Heart left ventricle (tissue), 16 donors: ENCODE data around the gene HMGCR. TPM values are rescaled to one million over a fixed set of nuclear protein-coding genes. Genes with fewer than 3 reads are reported as not detected.
A peak's percentile ranks its signal among the peaks of the same experiment; 100 is the strongest.

ENCODE experiments used
- ATAC-seq, 4 donors: fragments of 200-7000 bp; cut with Tn5 transposase; one replicate each; pipeline ENCODE4 v1.9.1; 2020 to 2022; ENCODE audit warnings: moderate library complexity in 4 of 4, mild to moderate bottlenecking in 3 of 4, moderate number of reproducible peaks in 1 of 4
- DNase-seq, 5 donors: peaks; one replicate each; pipeline ENCODE4 v3.0.0-alpha.2; 2020
- H3K27ac ChIP-seq, 12 donors: fragments of 200-600 bp; sonication (generic) in 4 of 12; one replicate each; pipeline versions ENCODE4 v1.5.0 to v1.8.0; 2016 to 2022; ENCODE audit warnings: mild to moderate bottlenecking in 2 of 12
- H3K27me3 ChIP-seq, 9 donors: fragments of 200-600 bp; sonication (generic) in 2 of 9; one replicate each; pipeline versions ENCODE4 v1.5.1 to v1.8.0; 2016 to 2022; ENCODE audit warnings: mild to moderate bottlenecking in 3 of 9
- H3K36me3 ChIP-seq, 9 donors: fragments of 200-600 bp; sonication (generic) in 2 of 9; one replicate each; pipeline versions ENCODE4 v1.5.0 to v1.8.0; 2018 to 2022; ENCODE audit warnings: mild to moderate bottlenecking in 2 of 9
- H3K4me1 ChIP-seq, 12 donors: fragments of 200-600 bp; sonication (generic) in 4 of 12; one replicate each; pipeline versions ENCODE4 v1.5.0 to v1.8.0; 2016 to 2022; ENCODE audit warnings: mild to moderate bottlenecking in 3 of 12
- H3K4me3 ChIP-seq, 12 donors: fragments of 200-600 bp; sonication (generic) in 4 of 12; one replicate each; pipeline versions ENCODE4 v1.5.0 to v1.8.0; 2017 to 2022; ENCODE audit warnings: mild to moderate bottlenecking in 9 of 12, moderate library complexity in 4 of 12
- H3K9me3 ChIP-seq, 12 donors: fragments of 200-600 bp; sonication (generic) in 4 of 12; one replicate each; pipeline versions ENCODE4 v1.5.0 to v1.8.0; 2016 to 2022; ENCODE audit warnings: mild to moderate bottlenecking in 1 of 12
- POLR2A ChIP-seq, 2 donors: fragments of 450-650 bp; IDR thresholded peaks; one replicate each; pipeline ENCODE4 v1.6.1; 2017; ENCODE audit warnings: antibody characterized with exemption in 2 of 2, mild to moderate bottlenecking in 2 of 2, moderate library complexity in 2 of 2
- WGBS, 4 donors: extraction: QIAGEN DNeasy Blood & Tissue Kit in 2 of 4; methylation state at CpG; one replicate each; pipeline versions ENCODE4 v1.1.5 to v1.1.7; 2013 to 2018; 5-methylcytosine and 5-hydroxymethylcytosine counted together
- intact Hi-C, 10 donors: fragments of 100-400 bp; cut with DNase I; formaldehyde crosslinking; loops; one replicate each; pipeline versions ENCODE4 v1.11.1 to v1.14.2; 2022
- polyA plus RNA-seq, 2 donors: library from polyadenylated mRNA; stranded (reverse); fragments of 200-250 nt; gene quantifications; one replicate each; pipeline ENCODE4 v1.2.3, GENCODE V29; 2013
- total RNA-seq, 9 donors: library from RNA; depleted of rRNA in 2 of 9; stranded (reverse); fragments of >200 nt in 2 of 9; fragmentation: NEBNext Ultra II Directional in 3 of 9; extraction: Animal tissue kit (Norgen Biotek cat#: 25700) in 3 of 9; gene quantifications; one replicate each; pipeline versions ENCODE4 v1.1.0 to v1.2.4, GENCODE V29; 2016 to 2023
- TF ChIP-seq, protein P1 (sequence below), 12 donors: fragments of 200-600 bp; sonication (generic) in 4 of 12; IDR thresholded peaks; one replicate each; pipeline versions ENCODE4 v1.5.0 to v1.8.0; 2018 to 2022; ENCODE audit warnings: antibody characterized with exemption in 12 of 12, mild to moderate bottlenecking in 5 of 12
- donor health status: ischemic (EF 13 %, LVEDD 7.1; RV severe dilation, severe dysfunction).
- donor health status: healthy with polysubstance abuse.
- donor health status: DM: no; HTN: yes; CAD: no.
- donor health status: DM: no; HTN: no; CAD: no.
- donor health status: ischemic (EF 25% LVEDD 6.9; RV normal size, moderate dysfunction).
- donor health status: ischemic (EF 25% LVEDD 5.7; RV mildly dilated, moderate dysfunction).
- donor health status: healthy.
- donor health status: DM: yes; HTN: yes; CAD: no.
- donor health status: ischemic (EF 35%, LVEDD 5.7; RV mildly dilated, moderate dysfunction).
- donor health status: nonischemic (EF 11% LVEDD 7.7; RV severe dilation, severe dysfunction).
- donor health status: DM: yes; HTN: yes; CAD: no.
- donor health status: PGD.
- donor health status: ischemic (EF 29% LVEDD 5.4; RV normal size, mild dysfunction).
- donor health status: nonischemic (EF 23%, LVEDD 6.1; RV moderate dilation, normal function).

The HMGCR gene
- total and polyA plus RNA-seq, 11 donors, result 2.0 to 15.2 (median 11.4) TPM

DNA sequence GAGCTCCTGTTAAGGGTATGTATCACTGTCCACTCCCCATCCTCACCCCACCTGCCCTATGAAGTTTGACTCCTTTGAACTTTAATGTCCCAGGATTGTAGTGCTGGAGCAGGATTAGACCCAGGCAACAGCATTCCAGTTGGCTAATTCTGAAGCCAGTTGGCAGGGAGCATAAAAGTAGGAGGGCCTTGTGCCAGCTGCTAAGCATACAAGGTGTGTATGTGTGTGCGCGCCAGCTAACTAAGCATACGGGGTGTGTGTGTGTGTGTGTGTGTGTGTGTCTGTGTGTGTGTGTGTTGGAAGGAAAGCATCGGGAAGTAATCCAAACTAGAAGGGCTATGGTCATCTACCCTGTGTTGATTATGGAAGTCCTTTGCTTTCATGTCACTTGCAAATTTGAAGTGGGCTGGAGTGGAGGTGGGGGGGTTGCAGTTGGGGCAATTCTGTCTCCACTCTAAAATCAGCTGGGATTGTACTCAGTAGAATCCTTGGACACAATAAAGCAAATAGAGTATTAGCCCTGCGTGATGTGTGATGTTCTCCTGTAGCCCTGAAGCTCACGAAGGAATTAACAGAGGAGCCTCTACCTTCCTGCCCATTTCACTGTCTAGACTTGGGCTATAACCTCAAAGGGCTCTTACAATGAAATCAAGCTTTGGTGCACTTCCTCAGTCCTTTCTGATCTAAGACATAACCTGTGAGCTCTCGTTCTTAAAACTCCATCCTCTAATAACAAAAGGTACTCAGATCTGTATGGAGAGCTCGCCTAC lies 26.9 kb downstream of the HMGCR start:
- DNase-seq, result peak; percentile 32 to 66 (median 58)
- WGBS, 4 donors, result 69 to 74% (median 69%) methylated on average over 8 of the region's 8 CpGs
- Histone ChIP-seq H3K27ac (no peak overlapping the region), H3K36me3 (peaks cover 0 to 44% (median 34%) of the 10 kb centered on the region in 9 donors), H3K4me3 (no peak overlapping the region), H3K9me3 (no peaks in the 10 kb centered on the region), H3K4me1 (peaks cover 0 to 8% (median 0%) of the 10 kb centered on the region in 12 donors), H3K27me3 (no peaks in the 10 kb centered on the region)
- TF ChIP-seq, protein P1, sequence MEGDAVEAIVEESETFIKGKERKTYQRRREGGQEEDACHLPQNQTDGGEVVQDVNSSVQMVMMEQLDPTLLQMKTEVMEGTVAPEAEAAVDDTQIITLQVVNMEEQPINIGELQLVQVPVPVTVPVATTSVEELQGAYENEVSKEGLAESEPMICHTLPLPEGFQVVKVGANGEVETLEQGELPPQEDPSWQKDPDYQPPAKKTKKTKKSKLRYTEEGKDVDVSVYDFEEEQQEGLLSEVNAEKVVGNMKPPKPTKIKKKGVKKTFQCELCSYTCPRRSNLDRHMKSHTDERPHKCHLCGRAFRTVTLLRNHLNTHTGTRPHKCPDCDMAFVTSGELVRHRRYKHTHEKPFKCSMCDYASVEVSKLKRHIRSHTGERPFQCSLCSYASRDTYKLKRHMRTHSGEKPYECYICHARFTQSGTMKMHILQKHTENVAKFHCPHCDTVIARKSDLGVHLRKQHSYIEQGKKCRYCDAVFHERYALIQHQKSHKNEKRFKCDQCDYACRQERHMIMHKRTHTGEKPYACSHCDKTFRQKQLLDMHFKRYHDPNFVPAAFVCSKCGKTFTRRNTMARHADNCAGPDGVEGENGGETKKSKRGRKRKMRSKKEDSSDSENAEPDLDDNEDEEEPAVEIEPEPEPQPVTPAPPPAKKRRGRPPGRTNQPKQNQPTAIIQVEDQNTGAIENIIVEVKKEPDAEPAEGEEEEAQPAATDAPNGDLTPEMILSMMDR (IDR thresholded peaks at IDR 0.05), result no peak
- TF ChIP-seq POLR2A (IDR thresholded peaks at IDR 0.05), result no peak
- intact Hi-C loops, result loop anchor here in 1 of 10 donors (10.0 kb wide), 1 partner anchor 311 kb away; no protein-coding TSS in a partner anchor
- ATAC-seq, result peak; percentile 74 to 92 (median 88)

DNA sequence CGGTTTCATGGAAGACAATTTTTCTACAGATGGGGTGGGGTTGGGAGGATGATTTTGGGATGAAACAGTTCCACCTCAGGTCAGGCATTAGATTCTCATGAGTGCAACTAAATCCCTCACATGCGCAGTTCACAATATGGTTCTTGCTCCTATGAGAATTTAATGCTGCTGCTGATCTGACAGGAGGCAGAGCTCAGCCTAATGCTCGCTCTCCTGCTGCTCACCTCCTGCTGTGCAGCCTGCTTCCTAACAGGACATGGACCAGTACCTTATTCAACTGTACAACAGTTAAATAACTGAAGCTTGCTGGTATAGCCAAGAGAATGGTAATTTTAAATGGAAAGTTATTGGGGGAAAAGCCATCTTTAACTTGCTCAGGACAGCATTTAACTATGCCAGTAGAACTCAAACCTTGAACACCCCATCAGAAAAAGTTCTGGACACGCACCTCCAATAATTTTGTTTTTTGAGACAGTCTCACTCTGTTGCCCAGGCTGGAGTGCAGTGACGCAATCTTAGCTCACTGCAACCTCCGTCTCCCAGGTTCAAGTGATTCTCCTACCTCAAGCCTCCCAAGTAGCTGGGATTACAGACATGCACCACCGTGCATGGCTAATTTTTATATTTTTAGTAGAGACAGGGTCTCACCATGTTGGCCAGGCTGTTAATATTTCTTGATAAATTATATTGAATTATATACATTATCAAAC lies 27.7 kb downstream of the HMGCR start:
- WGBS, 4 donors, result 92 to 93% (median 92%) methylated on average over 7 of the region's 7 CpGs
- DNase-seq (no peak), ATAC-seq (no peak)
- no peak overlapping the region for H3K27ac ChIP-seq
- TF ChIP-seq POLR2A (IDR thresholded peaks at IDR 0.05), result no peak
- TF ChIP-seq, protein P1 (IDR thresholded peaks at IDR 0.05), result no peak
- H3K27me3 ChIP-seq, result no peaks in the 10 kb centered on the region
- peaks cover 0 to 42% (median 26%) of the 10 kb centered on the region in 9 donors for H3K36me3 ChIP-seq
- intact Hi-C loops, result loop anchor here in 1 of 10 donors (10.0 kb wide), 1 partner anchor 310 kb away; no protein-coding TSS in a partner anchor
- no peak overlapping the region for H3K4me3 ChIP-seq
- H3K9me3 ChIP-seq, result no peaks in the 10 kb centered on the region
- H3K4me1 ChIP-seq, result peaks cover 0 to 8% (median 0%) of the 10 kb centered on the region in 12 donors

DNA sequence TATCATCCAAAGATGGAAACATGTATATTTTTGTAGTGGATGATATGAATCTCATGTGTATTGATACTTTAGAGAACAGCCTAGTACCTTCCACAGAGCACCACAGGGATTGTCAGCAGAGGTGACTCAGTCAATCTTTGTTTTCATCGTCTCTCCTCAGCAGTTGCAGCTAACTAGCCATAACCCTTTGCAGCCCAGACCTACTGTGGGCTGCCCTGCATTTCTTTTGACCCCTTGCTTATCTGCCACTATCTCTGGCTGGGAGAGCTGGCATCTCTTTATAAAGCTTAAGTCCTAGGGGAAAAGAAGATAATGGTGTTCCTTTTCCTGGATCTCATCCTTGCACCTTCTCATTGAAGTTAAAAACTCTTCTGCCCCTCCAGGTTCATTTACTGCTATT lies 28.7 kb downstream of the HMGCR start:
- H3K27ac ChIP-seq, result no peak overlapping the region
- H3K36me3 ChIP-seq, result peaks cover 0 to 32% (median 15%) of the 10 kb centered on the region in 9 donors
- TF ChIP-seq POLR2A (IDR thresholded peaks at IDR 0.05), result no peak
- TF ChIP-seq, protein P1 (IDR thresholded peaks at IDR 0.05), result no peak
- no peaks in the 10 kb centered on the region for H3K27me3 ChIP-seq
- 16 to 30% (median 27%) methylated on average over 1 of the region's 1 CpG for WGBS, 4 donors
- ATAC-seq, result no peak
- peaks cover 0 to 8% (median 0%) of the 10 kb centered on the region in 12 donors for H3K4me1 ChIP-seq
- intact Hi-C loops, result loop anchor here in 1 of 10 donors (10.0 kb wide), 1 partner anchor 309 kb away; no protein-coding TSS in a partner anchor
- no peak for DNase-seq
- H3K9me3 ChIP-seq, result no peaks in the 10 kb centered on the region
- H3K4me3 ChIP-seq, result no peak overlapping the region

DNA sequence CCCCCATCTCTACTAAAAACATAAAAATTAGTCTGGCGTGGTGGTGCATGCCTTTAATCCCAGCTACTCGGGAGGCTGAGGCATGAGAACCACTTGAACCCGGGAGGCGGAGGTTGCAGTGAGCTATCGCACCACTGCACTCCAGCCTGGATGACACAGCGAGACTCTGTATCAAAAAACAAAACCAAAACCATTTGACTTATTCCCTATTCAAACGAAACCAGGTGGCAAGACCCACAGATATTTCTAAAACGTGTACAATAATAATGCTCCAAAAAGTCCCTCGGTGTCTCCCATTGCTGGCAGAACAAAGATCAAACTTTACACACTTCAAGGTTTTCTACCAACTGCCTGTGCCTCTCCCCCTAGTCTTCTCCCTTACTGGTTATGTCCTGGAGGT lies 29.8 kb downstream of the HMGCR start:
- WGBS, 4 donors, result 88 to 97% (median 91%) methylated on average over 9 of the region's 9 CpGs
- ATAC-seq, result no peak
- H3K36me3 ChIP-seq, result peaks cover 0 to 25% (median 9%) of the 10 kb centered on the region in 9 donors
- H3K4me3 ChIP-seq, result no peak overlapping the region
- no peak overlapping the region for H3K27ac ChIP-seq
- peaks cover 0 to 8% (median 0%) of the 10 kb centered on the region in 12 donors for H3K4me1 ChIP-seq
- intact Hi-C loops, result loop anchor here in 1 of 10 donors (10.0 kb wide), 1 partner anchor 308 kb away; no protein-coding TSS in a partner anchor
- DNase-seq, result no peak
- no peaks in the 10 kb centered on the region for H3K27me3 ChIP-seq
- TF ChIP-seq POLR2A (IDR thresholded peaks at IDR 0.05), result no peak
- TF ChIP-seq, protein P1 (IDR thresholded peaks at IDR 0.05), result no peak
- H3K9me3 ChIP-seq, result no peaks in the 10 kb centered on the region
